Neural cell (in vitro differentiated cells): ENCODE data around the gene RPS6KA2. TPM values are rescaled to one million over a fixed set of nuclear protein-coding genes. Genes with fewer than 3 reads are reported as not detected.

Source experiments
- H2AFZ ChIP-seq: fragments of 200-600, 300-800 bp; sonication (generic), shearing (Covaris generic); 2 replicates; pipeline ENCODE4 v1.6.0; 2014; ENCODE audit warnings: low read depth, mild to moderate bottlenecking, antibody characterized with exemption, low read length, moderate library complexity
- H3F3A ChIP-seq: fragments of 200-600 bp; shearing (Covaris generic); 2 replicates; pipeline ENCODE4 v1.6.1; 2016; ENCODE audit warnings: mild to moderate bottlenecking, moderate library complexity, mixed read lengths, antibody characterized with exemption, low read length; ENCODE audit not compliant: insufficient read depth, poor library complexity, severe bottlenecking
- H3K27ac ChIP-seq: fragments of 200-600, 300-800 bp; sonication (generic), shearing (Covaris generic); 2 replicates; pipeline ENCODE4 v1.5.1; 2014; ENCODE audit warnings: mild to moderate bottlenecking, low read length, moderate library complexity
- H3K27me3 ChIP-seq: fragments of 300-800, 200-600 bp; sonication (generic), shearing (Covaris generic); 2 replicates; pipeline ENCODE4 v1.6.0; 2014; ENCODE audit warnings: mild to moderate bottlenecking, low read depth, low read length, moderate library complexity; ENCODE audit not compliant: insufficient read depth
- H3K36me3 ChIP-seq: fragments of 300-800, 200-600 bp; sonication (generic), shearing (Covaris generic); 2 replicates; pipeline ENCODE4 v1.5.1; 2014; ENCODE audit warnings: mild to moderate bottlenecking, antibody characterized with exemption, low read length, moderate library complexity; ENCODE audit not compliant: insufficient read depth
- H3K4me2 ChIP-seq: fragments of 300-800, 200-600 bp; sonication (generic), shearing (Covaris generic); 2 replicates; pipeline ENCODE4 v1.6.0; 2014; ENCODE audit warnings: mild to moderate bottlenecking, low read length
- H3K4me3 ChIP-seq: fragments of 300-800, 200-600 bp; sonication (generic), shearing (Covaris generic); 2 replicates; pipeline ENCODE4 v1.5.1; 2014; ENCODE audit warnings: mild to moderate bottlenecking, low read length, moderate library complexity
- H3K79me2 ChIP-seq: fragments of 200-600 bp; shearing (Covaris generic); replicated peaks from 2 replicates; pipeline ENCODE4 v1.6.0; 2014; ENCODE audit warnings: mild to moderate bottlenecking, low read length, moderate library complexity; ENCODE audit not compliant: insufficient read depth
- H3K9ac ChIP-seq: fragments of 300-800, 200-600 bp; sonication (generic), shearing (Covaris generic); 2 replicates; pipeline ENCODE4 v1.6.1; 2016; ENCODE audit warnings: mild to moderate bottlenecking, low read length, mixed read lengths
- H3K9me2 ChIP-seq: fragments of 200-600 bp; shearing (Covaris generic); 2 replicates; pipeline ENCODE4 v1.6.1; 2016; ENCODE audit warnings: mild to moderate bottlenecking, low read length, mixed read lengths; ENCODE audit not compliant: insufficient read depth
- H3K9me3 ChIP-seq: fragments of 200-600, 300-800 bp; sonication (generic), shearing (Covaris generic); 2 replicates; pipeline ENCODE4 v1.6.1; 2016; ENCODE audit warnings: mild to moderate bottlenecking, mixed run types, low read length, moderate library complexity, mixed read lengths
- H4K20me1 ChIP-seq: fragments of 200-600 bp; shearing (Covaris generic); 2 replicates; pipeline ENCODE4 v1.6.1; 2016; ENCODE audit warnings: mild to moderate bottlenecking, mixed run types; ENCODE audit not compliant: insufficient read depth
- EP300 ChIP-seq: fragments of 450-650 bp; conservative IDR thresholded peaks from 2 replicates; pipeline ENCODE4 v1.6.1; 2014; ENCODE audit warnings: antibody characterized with exemption, mild to moderate bottlenecking, moderate library complexity; ENCODE audit not compliant: poor library complexity, severe bottlenecking
- EZH2 ChIP-seq: fragments of 200-600, 300-800 bp; shearing (Covaris generic), sonication (generic); IDR thresholded peaks from 2 replicates; pipeline ENCODE4 v1.6.1; 2014; ENCODE audit warnings: antibody characterized with exemption, low read length, borderline replicate concordance, mild to moderate bottlenecking; ENCODE audit not compliant: insufficient read depth, poor library complexity, severe bottlenecking
- MXI1 ChIP-seq: fragments of 450-650 bp; conservative IDR thresholded peaks from 2 replicates; pipeline ENCODE4 v1.6.1; 2014; ENCODE audit warnings: antibody characterized with exemption, mild to moderate bottlenecking; ENCODE audit not compliant: poor library complexity, severe bottlenecking
- POLR2AphosphoS5 ChIP-seq: IDR thresholded peaks from 2 replicates; pipeline ENCODE4 v1.6.1; 2012
- RAD21 ChIP-seq: fragments of 450-650 bp; conservative IDR thresholded peaks from 2 replicates; pipeline ENCODE4 v1.6.1; 2014; ENCODE audit warnings: antibody characterized with exemption, mild to moderate bottlenecking, moderate library complexity
- SMC3 ChIP-seq: fragments of 450-650 bp; conservative IDR thresholded peaks from 2 replicates; pipeline ENCODE4 v1.6.1; 2014; ENCODE audit warnings: antibody characterized with exemption, mild to moderate bottlenecking, moderate library complexity; ENCODE audit not compliant: poor library complexity
- TAF1 ChIP-seq: IDR thresholded peaks from 2 replicates; pipeline ENCODE4 v1.6.1; 2012; ENCODE audit warnings: low read depth
- polyA plus RNA-seq: library from polyadenylated mRNA; depleted of rRNA; stranded (reverse); fragments of >200 nt; gene quantifications from 2 replicates; pipeline ENCODE4 v1.2.3, GENCODE V29; 2014
- TF ChIP-seq, protein P1 (sequence below): IDR thresholded peaks from 2 replicates; pipeline ENCODE4 v1.6.1; 2012; ENCODE audit warnings: borderline replicate concordance
- TF ChIP-seq, protein P2 (sequence below): fragments of 450-650 bp; IDR thresholded peaks from 2 replicates; pipeline ENCODE4 v1.5.1; 2014; ENCODE audit warnings: antibody characterized with exemption, mild to moderate bottlenecking, moderate library complexity; ENCODE audit not compliant: poor library complexity, severe bottlenecking

Gene RPS6KA2
- polyA plus RNA-seq, 1 donor from 2014 or later, result 34.3 TPM

DNA sequence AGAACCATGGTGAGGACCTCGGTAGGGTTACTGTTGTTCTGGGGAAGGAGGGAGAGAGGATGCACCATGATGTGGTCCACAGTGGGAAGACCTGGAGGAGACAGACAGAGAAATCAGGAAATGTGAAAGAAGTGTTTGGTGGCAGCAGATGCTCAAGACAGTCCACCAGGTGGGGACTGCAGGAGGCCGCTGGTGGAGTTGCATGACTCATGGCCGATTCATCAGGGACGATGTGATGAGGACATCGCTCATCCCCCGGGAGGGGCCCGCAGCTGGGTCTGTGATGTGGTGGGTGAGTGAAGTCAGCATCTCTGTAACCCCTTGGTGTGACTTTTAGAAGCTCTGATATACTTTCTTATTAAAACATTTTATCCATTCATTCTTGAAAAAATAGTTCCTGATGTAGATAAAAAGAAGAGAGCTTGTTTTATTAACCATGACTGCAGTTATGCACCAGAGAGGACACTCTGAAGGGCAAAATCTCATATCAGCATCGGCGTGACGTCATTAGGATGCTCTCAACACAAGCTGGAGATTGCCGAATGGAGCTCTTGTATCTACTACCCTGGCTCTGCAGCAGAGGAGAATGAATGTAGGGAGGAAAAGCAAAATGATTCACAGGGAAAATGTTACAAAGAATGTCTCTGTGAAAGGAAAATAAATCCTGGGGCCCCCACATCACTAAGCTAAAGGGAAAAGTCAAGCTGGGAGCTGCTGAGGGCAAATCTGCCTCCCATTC lies 111.8 kb downstream of the RPS6KA2 start:
- H3K27ac ChIP-seq, result no peak overlapping the region
- H3K9me2 ChIP-seq, result no peaks in the 10 kb centered on the region
- no peaks in the 10 kb centered on the region for H4K20me1 ChIP-seq
- H3K79me2 ChIP-seq, result no peaks in the 10 kb centered on the region
- TF ChIP-seq, protein P1, sequence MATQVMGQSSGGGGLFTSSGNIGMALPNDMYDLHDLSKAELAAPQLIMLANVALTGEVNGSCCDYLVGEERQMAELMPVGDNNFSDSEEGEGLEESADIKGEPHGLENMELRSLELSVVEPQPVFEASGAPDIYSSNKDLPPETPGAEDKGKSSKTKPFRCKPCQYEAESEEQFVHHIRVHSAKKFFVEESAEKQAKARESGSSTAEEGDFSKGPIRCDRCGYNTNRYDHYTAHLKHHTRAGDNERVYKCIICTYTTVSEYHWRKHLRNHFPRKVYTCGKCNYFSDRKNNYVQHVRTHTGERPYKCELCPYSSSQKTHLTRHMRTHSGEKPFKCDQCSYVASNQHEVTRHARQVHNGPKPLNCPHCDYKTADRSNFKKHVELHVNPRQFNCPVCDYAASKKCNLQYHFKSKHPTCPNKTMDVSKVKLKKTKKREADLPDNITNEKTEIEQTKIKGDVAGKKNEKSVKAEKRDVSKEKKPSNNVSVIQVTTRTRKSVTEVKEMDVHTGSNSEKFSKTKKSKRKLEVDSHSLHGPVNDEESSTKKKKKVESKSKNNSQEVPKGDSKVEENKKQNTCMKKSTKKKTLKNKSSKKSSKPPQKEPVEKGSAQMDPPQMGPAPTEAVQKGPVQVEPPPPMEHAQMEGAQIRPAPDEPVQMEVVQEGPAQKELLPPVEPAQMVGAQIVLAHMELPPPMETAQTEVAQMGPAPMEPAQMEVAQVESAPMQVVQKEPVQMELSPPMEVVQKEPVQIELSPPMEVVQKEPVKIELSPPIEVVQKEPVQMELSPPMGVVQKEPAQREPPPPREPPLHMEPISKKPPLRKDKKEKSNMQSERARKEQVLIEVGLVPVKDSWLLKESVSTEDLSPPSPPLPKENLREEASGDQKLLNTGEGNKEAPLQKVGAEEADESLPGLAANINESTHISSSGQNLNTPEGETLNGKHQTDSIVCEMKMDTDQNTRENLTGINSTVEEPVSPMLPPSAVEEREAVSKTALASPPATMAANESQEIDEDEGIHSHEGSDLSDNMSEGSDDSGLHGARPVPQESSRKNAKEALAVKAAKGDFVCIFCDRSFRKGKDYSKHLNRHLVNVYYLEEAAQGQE, result no peak
- TF ChIP-seq EZH2, result no peak
- no peak for TF ChIP-seq TAF1
- no peak for TF ChIP-seq SMC3
- no peak for TF ChIP-seq MXI1
- TF ChIP-seq, protein P2, sequence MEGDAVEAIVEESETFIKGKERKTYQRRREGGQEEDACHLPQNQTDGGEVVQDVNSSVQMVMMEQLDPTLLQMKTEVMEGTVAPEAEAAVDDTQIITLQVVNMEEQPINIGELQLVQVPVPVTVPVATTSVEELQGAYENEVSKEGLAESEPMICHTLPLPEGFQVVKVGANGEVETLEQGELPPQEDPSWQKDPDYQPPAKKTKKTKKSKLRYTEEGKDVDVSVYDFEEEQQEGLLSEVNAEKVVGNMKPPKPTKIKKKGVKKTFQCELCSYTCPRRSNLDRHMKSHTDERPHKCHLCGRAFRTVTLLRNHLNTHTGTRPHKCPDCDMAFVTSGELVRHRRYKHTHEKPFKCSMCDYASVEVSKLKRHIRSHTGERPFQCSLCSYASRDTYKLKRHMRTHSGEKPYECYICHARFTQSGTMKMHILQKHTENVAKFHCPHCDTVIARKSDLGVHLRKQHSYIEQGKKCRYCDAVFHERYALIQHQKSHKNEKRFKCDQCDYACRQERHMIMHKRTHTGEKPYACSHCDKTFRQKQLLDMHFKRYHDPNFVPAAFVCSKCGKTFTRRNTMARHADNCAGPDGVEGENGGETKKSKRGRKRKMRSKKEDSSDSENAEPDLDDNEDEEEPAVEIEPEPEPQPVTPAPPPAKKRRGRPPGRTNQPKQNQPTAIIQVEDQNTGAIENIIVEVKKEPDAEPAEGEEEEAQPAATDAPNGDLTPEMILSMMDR, result no peak
- H3K27me3 ChIP-seq, result no peaks in the 10 kb centered on the region
- H3K4me2 ChIP-seq, result no peak overlapping the region
- no peak overlapping the region for H3K9ac ChIP-seq
- H3K36me3 ChIP-seq, result peaks cover 6% of the 10 kb centered on the region
- H2AFZ ChIP-seq, result no peak overlapping the region
- no peaks in the 10 kb centered on the region for H3K9me3 ChIP-seq
- no peaks in the 10 kb centered on the region for H3F3A ChIP-seq
- no peak overlapping the region for H3K4me3 ChIP-seq

DNA sequence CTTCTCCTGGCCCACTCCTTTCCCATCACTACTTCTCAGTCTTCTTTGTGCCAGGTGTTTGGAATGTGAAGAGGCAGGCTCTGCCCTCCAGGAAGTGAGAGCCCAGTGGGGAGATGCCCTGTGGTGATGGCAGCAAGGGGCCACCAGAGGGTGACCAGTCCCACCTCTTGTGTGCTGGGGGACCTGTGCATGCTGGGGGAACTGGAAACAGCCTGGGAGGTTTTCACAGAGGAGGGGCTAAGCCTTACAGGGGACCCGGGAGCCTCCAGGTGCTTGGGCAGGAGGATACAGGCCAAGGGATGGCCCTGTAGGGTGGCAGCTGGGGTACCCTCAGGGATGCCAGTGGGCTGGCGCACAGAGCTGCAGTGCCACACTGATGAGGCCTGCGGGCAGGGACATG lies 112.9 kb downstream of the RPS6KA2 start:
- H3K36me3 ChIP-seq, result peaks cover 6% of the 10 kb centered on the region
- H3K27ac ChIP-seq, result no peak overlapping the region
- no peaks in the 10 kb centered on the region for H3K9me3 ChIP-seq
- H3K79me2 ChIP-seq, result no peaks in the 10 kb centered on the region
- H3K4me2 ChIP-seq, result no peak overlapping the region
- H4K20me1 ChIP-seq, result no peaks in the 10 kb centered on the region
- H3F3A ChIP-seq, result no peaks in the 10 kb centered on the region
- H3K9me2 ChIP-seq, result no peaks in the 10 kb centered on the region
- no peak overlapping the region for H3K9ac ChIP-seq
- H3K27me3 ChIP-seq, result no peaks in the 10 kb centered on the region
- no peak overlapping the region for H3K4me3 ChIP-seq
- H2AFZ ChIP-seq, result no peak overlapping the region
- TF ChIP-seq RAD21 (no peak), TAF1 (no peak), SMC3 (no peak), MXI1 (no peak), EP300 (no peak), POLR2AphosphoS5 (no peak), EZH2 (no peak)
- TF ChIP-seq, protein P2, result no peak
- TF ChIP-seq, protein P1, result no peak
